ENCODE measurements around the gene CACNA1D. TPM values are rescaled to one million over a fixed set of nuclear protein-coding genes. Genes with fewer than 3 reads are reported as not detected.

The CACNA1D gene
- total RNA-seq, 2 donors from 2014 or later = 0.68 to 1.5 TPM

GRCh38 chr3:53843195-53844177 lies 349.1 kb downstream of the CACNA1D start:
- H3K9me3 ChIP-seq = no peaks in the 10 kb centered on the region
- H3K4me1 ChIP-seq (ENCODE audit: control insufficient read depth in 1 of 2, low read depth in 2 of 2) = peaks cover 3 to 21% of the 10 kb centered on the region in 2 donors
- no peak for ATAC-seq (ENCODE audit: insufficient number of reproducible peaks, low FRiP score, low read depth)
- no peaks in the 10 kb centered on the region for H3K27me3 ChIP-seq (replicated peaks; ENCODE audit: insufficient read depth)
- TF ChIP-seq CTCF (IDR thresholded peaks at IDR 0.05) = no peak
- H3K4me3 ChIP-seq = no peak overlapping the region
- no peaks in the 10 kb centered on the region for H3K36me3 ChIP-seq
- DNase-seq (ENCODE audit: low spot score) = no peak
- H3K27ac ChIP-seq = no peak overlapping the region

DNA sequence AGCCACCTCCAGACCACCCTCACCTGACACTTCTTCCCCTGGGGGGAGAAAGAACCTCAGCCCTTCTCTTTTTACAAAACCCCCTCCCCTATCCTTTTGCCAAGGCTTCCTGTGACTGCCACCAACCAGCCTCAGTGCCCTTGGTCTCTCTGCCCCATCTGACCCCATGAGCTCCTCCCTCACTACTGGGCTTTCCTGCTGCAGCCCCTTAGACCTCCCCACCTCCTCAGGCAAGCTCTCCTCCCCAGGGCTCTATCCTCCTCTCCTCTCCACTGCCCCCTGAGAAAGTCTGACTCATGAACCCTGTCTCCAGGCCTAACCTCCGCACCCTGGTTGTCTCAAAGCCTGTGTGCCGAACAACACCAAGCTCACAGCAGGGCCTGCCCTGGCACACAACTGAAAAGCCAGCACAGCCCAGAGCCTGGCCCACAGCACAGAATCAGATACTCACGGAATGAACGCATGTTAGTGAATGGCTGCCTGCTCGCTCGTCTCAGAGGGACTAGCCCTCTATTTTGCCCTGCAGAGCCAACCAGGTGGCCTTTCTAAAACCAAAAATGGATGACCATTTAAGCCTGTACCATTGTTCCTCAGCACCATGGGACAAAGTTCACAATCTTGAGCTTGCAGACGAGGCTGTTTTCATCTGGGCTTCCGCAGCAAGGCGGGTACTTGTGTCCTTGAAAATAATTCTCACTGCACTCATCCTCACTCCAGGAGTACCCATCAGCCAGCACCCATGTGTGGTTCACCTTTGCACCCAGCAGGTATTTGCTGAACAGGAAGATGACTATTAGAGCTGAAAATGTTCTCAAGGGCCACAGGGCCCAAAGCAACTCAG lies 350.1 kb downstream of the CACNA1D start:
- Histone ChIP-seq H3K4me1 (ENCODE audit: control insufficient read depth in 1 of 2, low read depth in 2 of 2) (peaks cover 3 to 21% of the 10 kb centered on the region in 2 donors), H3K4me3 (no peak overlapping the region), H3K36me3 (no peaks in the 10 kb centered on the region), H3K27ac (no peak overlapping the region), H3K9me3 (no peaks in the 10 kb centered on the region), H3K27me3 (replicated peaks; ENCODE audit: insufficient read depth) (no peaks in the 10 kb centered on the region)
- ATAC-seq (ENCODE audit: insufficient number of reproducible peaks, low FRiP score, low read depth) (no peak), DNase-seq (ENCODE audit: low spot score) (no peak)
- no peak for TF ChIP-seq CTCF (IDR thresholded peaks at IDR 0.05)

GRCh38 chr3:53845103-53845880 lies 350.9 kb downstream of the CACNA1D start:
- no peaks in the 10 kb centered on the region for H3K9me3 ChIP-seq
- DNase-seq (ENCODE audit: low spot score) = no peak
- no peaks in the 10 kb centered on the region for H3K27me3 ChIP-seq (replicated peaks; ENCODE audit: insufficient read depth)
- no peaks in the 10 kb centered on the region for H3K36me3 ChIP-seq
- H3K27ac ChIP-seq = peak overlapping the region in 1 of 2 donors; percentile 34
- peak overlapping the region; percentile 82 for H3K4me3 ChIP-seq
- H3K4me1 ChIP-seq (ENCODE audit: control insufficient read depth in 1 of 2, low read depth in 2 of 2) = peaks cover 3 to 21% of the 10 kb centered on the region in 2 donors
- ATAC-seq (ENCODE audit: insufficient number of reproducible peaks, low FRiP score, low read depth) = peak; percentile 51
- TF ChIP-seq CTCF (IDR thresholded peaks at IDR 0.05) = no peak

- no peaks in the 10 kb centered on the region for H3K36me3 ChIP-seq
- peak overlapping the region; percentile 82 for H3K4me3 ChIP-seq
- peaks cover 3 to 21% of the 10 kb centered on the region in 2 donors for H3K4me1 ChIP-seq (ENCODE audit: control insufficient read depth in 1 of 2, low read depth in 2 of 2)
- peak overlapping the region in 1 of 2 donors; percentile 34 for H3K27ac ChIP-seq
- H3K27me3 ChIP-seq (replicated peaks; ENCODE audit: insufficient read depth) = no peaks in the 10 kb centered on the region
- ATAC-seq (ENCODE audit: insufficient number of reproducible peaks, low FRiP score, low read depth) (no peak), DNase-seq (ENCODE audit: low spot score) (no peak)
- TF ChIP-seq CTCF (IDR thresholded peaks at IDR 0.05) = no peak
- H3K9me3 ChIP-seq = no peaks in the 10 kb centered on the region
Observed at GRCh38 chr3:53845881-53846133, 351.4 kb downstream of the CACNA1D start.

Measured in thoracic aorta (tissue), 2 donors.